GM19467 (cell line): ENCODE measurements around the gene ZZZ3.
"Not testable (repeated sequence)": the region's sequence is repeated elsewhere in the genome, so short reads cannot be mapped to it uniquely, and the experiment has no call there.

ENCODE experiments used
- ATAC-seq: cut with Tn5 transposase; IDR thresholded peaks from one replicate; pipeline ENCODE4 v1.9.1; 2021; ENCODE audit warnings: mild to moderate bottlenecking, moderate library complexity; ENCODE audit not compliant: unreplicated experiment

The ZZZ3 gene

GRCh38 chr1:77682460-77683159 is at the start of gene ZZZ3:
ZZZ3 (minus strand) TSS chr1:77682658; CDS start chr1:77633354, 49,304 bp downstream.
- peak; percentile 65 for ATAC-seq

DNA sequence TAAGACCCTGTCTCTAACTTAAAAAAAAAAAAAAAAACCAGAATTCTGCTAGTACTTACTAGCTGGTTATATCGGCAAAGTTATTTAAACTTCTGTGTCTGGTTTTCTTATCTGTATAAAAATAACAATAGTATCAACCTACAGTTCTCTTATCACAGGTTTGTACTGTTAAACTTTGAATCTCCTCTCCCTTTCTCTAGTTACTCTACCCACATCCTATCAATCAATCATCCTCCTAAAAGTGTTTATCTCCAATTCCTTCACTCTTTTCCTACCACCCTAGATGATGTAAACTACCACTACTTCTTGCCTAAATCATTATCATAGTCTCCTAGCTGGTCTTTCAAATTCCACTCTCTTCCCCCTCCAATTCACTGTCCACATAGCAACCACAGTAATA is 49.6 kb upstream of the ZZZ3 start:
- ATAC-seq, result no peak

- ATAC-seq, result no peak
Observed at GRCh38 chr1:77725706-77726105, 43.2 kb upstream of the ZZZ3 start.

GRCh38 chr1:77718181-77718580 is 35.7 kb upstream of the ZZZ3 start:
- no peak for ATAC-seq

GRCh38 chr1:77716065-77716464 is 33.6 kb upstream of the ZZZ3 start:
- no peak for ATAC-seq

- no peak for ATAC-seq
Observed at GRCh38 chr1:77709727-77710126, 27.3 kb upstream of the ZZZ3 start.

DNA sequence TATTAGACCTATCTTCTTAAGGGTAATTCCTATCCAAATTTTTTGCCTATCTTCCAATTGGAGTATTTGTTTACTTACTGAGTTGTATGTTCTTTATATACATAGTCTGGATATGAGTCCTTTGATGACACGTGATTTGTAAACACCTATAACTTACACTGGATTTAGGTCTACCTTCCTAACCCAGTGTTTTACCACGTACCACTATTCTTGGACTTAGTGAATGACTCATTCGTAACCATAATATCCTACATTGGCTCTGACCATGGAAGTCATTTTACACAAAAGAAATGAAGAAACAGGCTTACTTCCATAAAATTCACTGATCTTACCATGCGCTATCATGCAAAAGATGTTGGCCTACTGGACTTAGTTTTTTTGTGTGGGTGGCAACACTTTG is 23.9 kb upstream of the ZZZ3 start:
- no peak for ATAC-seq

DNA sequence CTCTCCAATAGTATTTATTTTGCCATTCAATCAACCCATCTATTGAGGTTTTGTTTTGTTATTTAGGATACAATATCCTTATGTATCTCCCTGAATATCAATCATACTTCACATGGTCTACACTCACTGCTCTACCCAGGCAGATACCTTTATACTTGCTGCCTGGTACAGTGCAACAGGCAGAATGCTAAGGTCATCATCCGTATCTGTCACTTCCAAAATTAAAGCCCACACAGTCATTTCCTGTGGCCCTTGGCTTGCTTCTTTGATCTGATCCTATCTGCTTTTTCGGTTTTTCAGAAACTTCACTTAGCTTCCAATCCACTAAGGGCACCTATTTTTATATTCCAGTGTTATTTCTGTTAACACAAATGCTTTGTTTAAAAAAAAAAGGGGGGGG is 22.3 kb upstream of the ZZZ3 start:
- no peak for ATAC-seq

GRCh38 chr1:77699673-77700072 is 17.2 kb upstream of the ZZZ3 start:
- ATAC-seq, result not testable (repeated sequence)

DNA sequence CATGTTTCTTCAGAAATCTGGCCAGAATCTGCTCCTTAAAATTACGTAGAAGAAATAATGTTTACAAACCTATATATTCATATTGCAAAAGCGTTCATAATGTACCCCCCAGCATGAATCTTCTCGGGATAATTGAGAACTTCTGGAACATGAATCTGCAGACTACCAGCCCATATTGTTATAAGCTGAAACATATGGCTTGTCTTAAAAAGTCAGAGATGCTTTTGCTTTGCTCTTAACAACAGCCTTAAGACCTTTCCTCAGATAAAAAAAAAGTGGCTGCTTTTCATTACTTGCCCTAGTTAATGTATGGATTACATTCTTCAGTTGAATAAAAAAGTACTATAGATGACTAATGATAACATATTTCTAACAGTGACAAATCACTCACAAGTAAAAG is 15.0 kb upstream of the ZZZ3 start:
- no peak for ATAC-seq

- ATAC-seq, result no peak
Observed at GRCh38 chr1:77688939-77689338, 6.5 kb upstream of the ZZZ3 start.

DNA sequence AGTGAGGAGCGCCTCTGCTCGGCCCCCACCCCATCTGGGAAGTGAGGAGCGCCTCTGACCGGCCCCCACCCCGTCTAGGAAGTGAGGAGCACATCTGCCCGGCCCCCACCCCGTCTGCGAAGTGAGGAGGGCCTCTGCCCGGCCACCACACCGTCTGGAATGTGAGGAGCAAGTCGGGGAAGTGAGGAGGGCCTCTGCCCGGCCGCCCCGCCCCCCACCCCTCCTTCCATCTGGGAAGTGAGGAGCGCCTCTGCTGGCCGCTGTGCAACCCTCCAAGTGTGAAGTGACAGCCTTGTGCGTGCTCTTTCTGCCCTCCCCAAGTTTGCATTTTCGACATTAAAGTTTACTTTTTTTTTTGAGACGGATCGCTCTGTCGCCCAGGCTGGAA is 5.1 kb upstream of the ZZZ3 start:
- ATAC-seq, result no peak

DNA sequence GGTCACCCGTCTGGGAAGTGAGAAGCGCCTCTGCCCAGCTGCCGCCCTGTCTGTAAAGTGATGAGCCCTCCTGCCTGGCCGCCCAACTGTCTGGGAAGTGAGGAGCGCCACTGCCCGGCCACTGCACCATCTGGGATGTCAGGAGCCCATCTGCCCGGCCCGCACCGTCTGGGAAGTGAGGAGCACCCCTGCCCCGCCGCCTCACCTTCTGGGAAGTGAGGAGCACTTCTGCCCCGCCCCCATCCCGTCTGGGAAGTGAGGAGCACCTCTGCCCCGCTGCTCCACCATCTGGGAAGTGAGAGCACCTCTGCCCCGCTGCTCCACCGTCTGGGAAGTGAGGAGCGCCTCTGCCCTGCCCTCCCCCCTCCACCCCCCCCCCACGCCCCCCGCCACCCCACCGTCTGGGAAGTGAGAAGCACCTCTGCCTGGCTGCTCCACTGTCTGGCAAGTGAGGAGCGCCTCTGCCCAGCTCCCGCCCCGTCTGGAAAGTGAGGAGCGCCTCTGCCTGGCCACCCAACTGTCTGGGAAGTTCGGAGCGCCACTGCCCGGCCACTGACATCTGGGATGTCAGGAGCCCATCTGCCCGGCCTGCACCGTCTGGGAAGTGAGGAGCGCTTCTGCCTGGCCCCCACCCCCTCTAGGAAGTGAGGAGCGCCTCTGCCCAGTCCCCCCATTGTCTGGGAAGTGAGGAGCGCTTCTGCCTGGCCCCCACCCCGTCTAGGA is 4.5 kb upstream of the ZZZ3 start:
- ATAC-seq, result no peak

DNA sequence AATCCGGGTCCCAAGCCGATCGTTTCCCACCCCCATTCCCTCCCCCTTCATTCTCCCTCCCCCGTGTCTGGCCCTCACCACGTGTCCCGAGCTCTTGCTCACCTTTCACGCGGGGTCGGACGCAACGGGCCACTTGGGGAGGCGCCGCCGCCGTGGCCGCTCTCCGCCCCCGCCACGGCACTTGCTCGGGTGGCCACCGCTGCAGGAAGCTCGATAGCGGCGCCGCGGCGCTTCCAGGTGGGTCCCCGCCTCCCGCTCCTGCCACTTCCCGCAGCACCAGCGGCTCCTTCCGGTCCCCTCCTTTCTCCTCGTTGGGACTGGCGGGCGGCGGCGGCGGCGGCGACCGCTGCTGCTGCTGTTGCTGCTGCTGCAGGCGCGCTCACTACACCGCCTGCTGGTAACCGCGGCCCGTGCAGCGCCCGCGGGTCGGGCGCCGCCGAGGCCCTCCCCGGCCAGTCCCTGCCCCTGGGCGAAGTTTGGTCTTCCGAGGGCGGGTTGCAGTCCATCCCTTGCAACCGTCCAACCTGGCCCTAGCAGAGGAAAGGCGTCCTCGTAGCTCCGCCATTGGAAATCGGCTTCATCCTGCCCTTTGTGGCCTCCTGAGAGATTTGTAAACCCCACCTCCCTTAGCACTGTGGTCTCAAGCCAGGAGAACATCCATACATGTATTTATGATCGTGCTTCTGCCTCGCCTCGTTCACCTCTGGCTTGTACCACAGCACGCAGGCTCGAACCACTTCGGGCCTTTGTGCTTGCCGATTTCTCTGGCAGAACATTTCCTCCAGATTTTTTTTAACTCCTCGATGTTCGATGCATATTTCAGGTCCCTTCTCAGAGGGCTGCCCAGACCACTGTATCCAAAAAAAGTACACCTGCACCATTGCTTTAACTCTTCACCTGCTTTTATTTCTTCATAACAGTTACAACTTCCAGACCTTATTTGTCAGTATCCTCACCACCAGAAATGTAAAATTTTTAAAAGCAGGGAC is 996 bp upstream of the ZZZ3 start:
- peak; percentile 76 for ATAC-seq

GRCh38 chr1:77680173-77680572 is 2.3 kb downstream of the ZZZ3 start:
- ATAC-seq, result no peak

- ATAC-seq, result no peak
Observed at GRCh38 chr1:77678660-77679610, 3.5 kb downstream of the ZZZ3 start.

GRCh38 chr1:77674807-77675206 is 7.7 kb downstream of the ZZZ3 start:
- ATAC-seq, result not testable (repeated sequence)

- ATAC-seq, result no peak
Observed at GRCh38 chr1:77673716-77674355, 8.6 kb downstream of the ZZZ3 start.

DNA sequence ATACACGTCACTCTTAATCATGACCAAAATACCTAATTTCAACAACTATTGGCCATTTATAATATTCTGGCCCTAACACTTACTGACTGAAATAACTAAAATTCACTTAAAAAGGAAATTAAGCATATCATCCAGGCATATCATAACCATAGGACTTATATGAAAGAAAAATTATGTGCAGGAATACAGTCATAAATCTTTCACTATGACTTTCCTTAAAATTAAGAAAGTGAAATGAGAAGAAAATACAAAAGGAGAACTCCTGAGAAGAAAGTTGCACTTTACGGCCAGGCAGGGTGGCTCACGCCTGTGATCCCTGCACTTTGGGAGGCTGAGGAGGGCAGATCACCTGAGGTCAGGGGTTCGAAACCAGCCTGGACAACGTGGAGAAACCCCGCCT is 9.4 kb downstream of the ZZZ3 start:
- ATAC-seq, result no peak

- no peak for ATAC-seq
Observed at GRCh38 chr1:77672374-77672773, 10.1 kb downstream of the ZZZ3 start.
